ENCODE results near the gene NAA20.

NAA20 gene

GRCh38 chr20:20021835-20022234 is 4.7 kb downstream of the NAA20 start:
- no peak for DNase-seq

GRCh38 chr20:20022498-20022897 is 5.3 kb downstream of the NAA20 start:
- no peak for DNase-seq

GRCh38 chr20:20023395-20023794 is 6.2 kb downstream of the NAA20 start:
- DNase-seq = no peak

GRCh38 chr20:20024942-20025341 is 7.8 kb downstream of the NAA20 start:
- no peak for DNase-seq

- DNase-seq = no peak
These were observed 10.1 kb downstream of the NAA20 start for GRCh38 chr20:20027284-20027683.

- DNase-seq = no peak
These were observed 14.6 kb downstream of the NAA20 start for GRCh38 chr20:20031790-20032189.

GRCh38 chr20:20034486-20034885 is 17.3 kb downstream of the NAA20 start:
- DNase-seq = no peak

- no peak for DNase-seq
These were observed 19.6 kb downstream of the NAA20 start for GRCh38 chr20:20036756-20037155.

- no peak for DNase-seq
These were observed 20.8 kb downstream of the NAA20 start for GRCh38 chr20:20037960-20038359.

GRCh38 chr20:20038586-20038985 is 21.4 kb downstream of the NAA20 start:
- no peak for DNase-seq

- DNase-seq = no peak
These were observed 22.7 kb downstream of the NAA20 start for GRCh38 chr20:20039752-20040387.

- no peak for DNase-seq
These were observed 34.6 kb downstream of the NAA20 start for GRCh38 chr20:20051767-20052073.

GRCh38 chr20:20052074-20052970 is 35.2 kb downstream of the NAA20 start, which contains the start of the genes CFAP61 and CRNKL1:
Gene CFAP61 (plus strand): TSS chr20:20052532. CDS start chr20:20056654, 4,122 bp downstream.
Gene CRNKL1 (minus strand): TSS chr20:20052466. CDS start chr20:20052342, 124 bp downstream.
- DNase-seq = peak; percentile 87

- DNase-seq = no peak
These were observed 43.3 kb downstream of the NAA20 start for GRCh38 chr20:20060234-20060998.

GRCh38 chr20:20063941-20064702 is 47.0 kb downstream of the NAA20 start:
- no peak for DNase-seq

GRCh38 chr20:20065361-20065760 is 48.2 kb downstream of the NAA20 start:
- no peak for DNase-seq

- DNase-seq = no peak
These were observed 53.9 kb downstream of the NAA20 start for GRCh38 chr20:20070871-20071726.

- DNase-seq = peak; percentile 59
These were observed 56.7 kb downstream of the NAA20 start for GRCh38 chr20:20073801-20074371.

- no peak for DNase-seq
These were observed 57.9 kb downstream of the NAA20 start for GRCh38 chr20:20075032-20075431.

- DNase-seq = no peak
These were observed 59.3 kb downstream of the NAA20 start for GRCh38 chr20:20076297-20077065.

GRCh38 chr20:20078041-20078440 is 60.9 kb downstream of the NAA20 start:
- DNase-seq = no peak
